Vagina (tissue), 2 donors: Measurements from ENCODE around the gene OR4M1.

Source experiments
- CTCF ChIP-seq, 3 experiments: fragments of 450-650 bp in 2 of 3; fragments of 200-600 bp in 1 of 3; sonication (generic) in 1 of 3; IDR thresholded peaks; one replicate each; pipeline ENCODE4 v1.5.1; 2017 to 2019; ENCODE audit warnings: antibody characterized with exemption in 3 of 3, mild to moderate bottlenecking in 2 of 3, moderate library complexity in 2 of 3
- POLR2A ChIP-seq, 2 donors: fragments of 450-650 bp; IDR thresholded peaks; one replicate each; pipeline ENCODE4 v1.6.1; 2017; ENCODE audit warnings: antibody characterized with exemption in 2 of 2, mild to moderate bottlenecking in 2 of 2, moderate library complexity in 2 of 2

GRCh38 chr14:19801118-19801464 lies 27.8 kb downstream of the OR4M1 start:
- no peak for TF ChIP-seq CTCF (IDR thresholded peaks at IDR 0.05)
- no peak for TF ChIP-seq POLR2A (IDR thresholded peaks at IDR 0.05)
